ENCODE results near the gene ATP2B1. TPM values are rescaled to one million over a fixed set of nuclear protein-coding genes. Genes with fewer than 3 reads are reported as not detected.

Gene ATP2B1
- polyA plus RNA-seq, 3 donors = 3.7 to 13.3 (median 5.6) TPM

Other genes starting within 250 kb of the ATP2B1 start
- 1 to 10 TPM; 2.0 to 2.6 (median 2.3) TPM for gene GALNT4, start 184.0 kb downstream of the ATP2B1 start, polyA plus RNA-seq
- 1 to 10 TPM; 3.6 to 8.1 (median 6.1) TPM for gene POC1B, start 182.8 kb downstream of the ATP2B1 start, polyA plus RNA-seq